ENCODE measurements around the gene BRIP1. TPM values are rescaled to one million over a fixed set of nuclear protein-coding genes. Genes with fewer than 3 reads are reported as not detected.

Gene BRIP1
- total RNA-seq, 1 donor = 6.2 TPM

- no peaks in the 10 kb centered on the region for H3K36me3 ChIP-seq (ENCODE audit: insufficient read depth, low read length)
Measured at GRCh38 chr17:61739002-61739401, 124.3 kb downstream of the BRIP1 start.

GRCh38 chr17:61738249-61738648 lies 125.1 kb downstream of the BRIP1 start:
- Histone ChIP-seq H3K79me2 (ENCODE audit: insufficient read depth, low read length) (no peaks in the 10 kb centered on the region), H4K20me1 (ENCODE audit: insufficient read depth, low read length) (no peaks in the 10 kb centered on the region), H3K4me2 (ENCODE audit: insufficient read depth, low read length) (no peak overlapping the region), H3K4me3 (ENCODE audit: insufficient read depth, low read length) (no peak overlapping the region), H3K27ac (ENCODE audit: low read depth, low read length) (no peak overlapping the region), H2AFZ (ENCODE audit: low read length) (no peak overlapping the region), H3K9me3 (ENCODE audit: low read depth, low read length) (no peaks in the 10 kb centered on the region), H3K4me1 (ENCODE audit: insufficient read depth, low read length) (no peaks in the 10 kb centered on the region), H3K27me3 (ENCODE audit: insufficient read depth, low read length) (no peaks in the 10 kb centered on the region), H3K36me3 (ENCODE audit: insufficient read depth, low read length) (no peaks in the 10 kb centered on the region)
- TF ChIP-seq CTCF (IDR thresholded peaks at IDR 0.05; ENCODE audit: extremely low read depth, low read depth, low read length) = no peak
- DNase-seq (ENCODE audit: insufficient read length, low spot score, missing footprints) = no peak

More at GRCh38 chr17:61739002-61739401, 124.3 kb downstream of the BRIP1 start:
- Histone ChIP-seq H3K27me3 (ENCODE audit: insufficient read depth, low read length) (no peaks in the 10 kb centered on the region), H3K27ac (ENCODE audit: low read depth, low read length) (no peak overlapping the region), H3K4me3 (ENCODE audit: insufficient read depth, low read length) (no peak overlapping the region), H3K4me2 (ENCODE audit: insufficient read depth, low read length) (no peak overlapping the region), H4K20me1 (ENCODE audit: insufficient read depth, low read length) (no peaks in the 10 kb centered on the region), H2AFZ (ENCODE audit: low read length) (peak overlapping the region; percentile 3), H3K4me1 (ENCODE audit: insufficient read depth, low read length) (no peaks in the 10 kb centered on the region), H3K9me3 (ENCODE audit: low read depth, low read length) (no peaks in the 10 kb centered on the region), H3K79me2 (ENCODE audit: insufficient read depth, low read length) (no peaks in the 10 kb centered on the region)
- no peak for TF ChIP-seq CTCF (IDR thresholded peaks at IDR 0.05; ENCODE audit: extremely low read depth, low read depth, low read length)
- no peak for DNase-seq (ENCODE audit: insufficient read length, low spot score, missing footprints)

GRCh38 chr17:61737820-61738219 lies 125.5 kb downstream of the BRIP1 start:
- Histone ChIP-seq H3K27ac (ENCODE audit: low read depth, low read length) (no peak overlapping the region), H4K20me1 (ENCODE audit: insufficient read depth, low read length) (no peaks in the 10 kb centered on the region), H3K4me1 (ENCODE audit: insufficient read depth, low read length) (no peaks in the 10 kb centered on the region), H3K9me3 (ENCODE audit: low read depth, low read length) (no peaks in the 10 kb centered on the region), H2AFZ (ENCODE audit: low read length) (no peak overlapping the region), H3K27me3 (ENCODE audit: insufficient read depth, low read length) (no peaks in the 10 kb centered on the region), H3K36me3 (ENCODE audit: insufficient read depth, low read length) (no peaks in the 10 kb centered on the region), H3K79me2 (ENCODE audit: insufficient read depth, low read length) (no peaks in the 10 kb centered on the region), H3K4me2 (ENCODE audit: insufficient read depth, low read length) (no peak overlapping the region), H3K4me3 (ENCODE audit: insufficient read depth, low read length) (no peak overlapping the region)
- TF ChIP-seq CTCF (IDR thresholded peaks at IDR 0.05; ENCODE audit: extremely low read depth, low read depth, low read length) = no peak
- no peak for DNase-seq (ENCODE audit: insufficient read length, low spot score, missing footprints)

GRCh38 chr17:61736438-61736837 lies 126.9 kb downstream of the BRIP1 start:
- H3K36me3 ChIP-seq (ENCODE audit: insufficient read depth, low read length) = no peaks in the 10 kb centered on the region
- no peak overlapping the region for H2AFZ ChIP-seq (ENCODE audit: low read length)

More at GRCh38 chr17:61736438-61736837, 126.9 kb downstream of the BRIP1 start:
- Histone ChIP-seq H3K4me1 (ENCODE audit: insufficient read depth, low read length) (no peaks in the 10 kb centered on the region), H4K20me1 (ENCODE audit: insufficient read depth, low read length) (no peaks in the 10 kb centered on the region), H3K79me2 (ENCODE audit: insufficient read depth, low read length) (no peaks in the 10 kb centered on the region), H3K9me3 (ENCODE audit: low read depth, low read length) (no peaks in the 10 kb centered on the region), H3K27me3 (ENCODE audit: insufficient read depth, low read length) (no peaks in the 10 kb centered on the region), H3K27ac (ENCODE audit: low read depth, low read length) (no peak overlapping the region), H3K4me3 (ENCODE audit: insufficient read depth, low read length) (no peak overlapping the region), H3K4me2 (ENCODE audit: insufficient read depth, low read length) (no peak overlapping the region)
- DNase-seq (ENCODE audit: insufficient read length, low spot score, missing footprints) = no peak
- TF ChIP-seq CTCF (IDR thresholded peaks at IDR 0.05; ENCODE audit: extremely low read depth, low read depth, low read length) = no peak
